ENCODE results near the gene TRERF1.

DNA sequence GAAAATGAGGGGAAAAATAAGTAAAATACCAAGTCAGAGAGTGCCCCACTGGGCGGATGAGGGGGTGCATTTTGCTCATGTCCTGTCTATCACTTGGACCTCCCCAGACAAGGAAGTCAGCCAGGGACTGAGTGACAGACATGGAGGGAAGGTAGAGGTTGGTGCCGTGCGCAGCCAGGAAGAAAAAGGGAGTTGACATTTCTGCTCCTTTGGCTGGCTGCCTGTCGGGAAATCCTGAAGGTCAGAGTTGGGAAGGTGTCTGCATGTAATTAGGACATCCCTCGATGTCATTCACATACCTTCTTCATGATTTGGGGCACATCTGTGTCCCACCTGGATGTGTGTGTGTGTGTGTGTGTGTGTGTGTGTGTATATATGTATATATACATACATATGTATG is 269.6 kb downstream of the TRERF1 start:
- TF ChIP-seq, protein P1, sequence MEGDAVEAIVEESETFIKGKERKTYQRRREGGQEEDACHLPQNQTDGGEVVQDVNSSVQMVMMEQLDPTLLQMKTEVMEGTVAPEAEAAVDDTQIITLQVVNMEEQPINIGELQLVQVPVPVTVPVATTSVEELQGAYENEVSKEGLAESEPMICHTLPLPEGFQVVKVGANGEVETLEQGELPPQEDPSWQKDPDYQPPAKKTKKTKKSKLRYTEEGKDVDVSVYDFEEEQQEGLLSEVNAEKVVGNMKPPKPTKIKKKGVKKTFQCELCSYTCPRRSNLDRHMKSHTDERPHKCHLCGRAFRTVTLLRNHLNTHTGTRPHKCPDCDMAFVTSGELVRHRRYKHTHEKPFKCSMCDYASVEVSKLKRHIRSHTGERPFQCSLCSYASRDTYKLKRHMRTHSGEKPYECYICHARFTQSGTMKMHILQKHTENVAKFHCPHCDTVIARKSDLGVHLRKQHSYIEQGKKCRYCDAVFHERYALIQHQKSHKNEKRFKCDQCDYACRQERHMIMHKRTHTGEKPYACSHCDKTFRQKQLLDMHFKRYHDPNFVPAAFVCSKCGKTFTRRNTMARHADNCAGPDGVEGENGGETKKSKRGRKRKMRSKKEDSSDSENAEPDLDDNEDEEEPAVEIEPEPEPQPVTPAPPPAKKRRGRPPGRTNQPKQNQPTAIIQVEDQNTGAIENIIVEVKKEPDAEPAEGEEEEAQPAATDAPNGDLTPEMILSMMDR (conservative IDR thresholded peaks at IDR 0.05; ENCODE audit: low read depth in 2 of 2): no peak
- TF ChIP-seq POLR2AphosphoS5 (IDR thresholded peaks at IDR 0.05; ENCODE audit: low read depth): no peak
- TF ChIP-seq EZH2 (IDR thresholded peaks at IDR 0.05; ENCODE audit: low read depth, unreplicated experiment): no peak
- no peak for TF ChIP-seq REST (IDR thresholded peaks at IDR 0.05; ENCODE audit: unreplicated experiment)
- no peak for TF ChIP-seq JUNB (IDR thresholded peaks at IDR 0.05; ENCODE audit: unreplicated experiment)
- TF ChIP-seq EZH2phosphoT487 (IDR thresholded peaks at IDR 0.05; ENCODE audit: unreplicated experiment): no peak
- no peak for TF ChIP-seq ZNF114 (CRISPR knock-in tag; IDR thresholded peaks at IDR 0.05)
- TF ChIP-seq CREB1 (CRISPR knock-in tag; IDR thresholded peaks at IDR 0.05; ENCODE audit: low read depth): no peak
- no peak for TF ChIP-seq STAT1 (IDR thresholded peaks at IDR 0.05; ENCODE audit: unreplicated experiment)

Data from GM23338 (cell line).